ENCODE measurements around the gene MAP3K1. TPM values are rescaled to one million over a fixed set of nuclear protein-coding genes. Genes with fewer than 3 reads are reported as not detected.

The MAP3K1 gene
- total and polyA plus RNA-seq, 4 donors: 2.4 to 15.4 (median 6.7) TPM

DNA sequence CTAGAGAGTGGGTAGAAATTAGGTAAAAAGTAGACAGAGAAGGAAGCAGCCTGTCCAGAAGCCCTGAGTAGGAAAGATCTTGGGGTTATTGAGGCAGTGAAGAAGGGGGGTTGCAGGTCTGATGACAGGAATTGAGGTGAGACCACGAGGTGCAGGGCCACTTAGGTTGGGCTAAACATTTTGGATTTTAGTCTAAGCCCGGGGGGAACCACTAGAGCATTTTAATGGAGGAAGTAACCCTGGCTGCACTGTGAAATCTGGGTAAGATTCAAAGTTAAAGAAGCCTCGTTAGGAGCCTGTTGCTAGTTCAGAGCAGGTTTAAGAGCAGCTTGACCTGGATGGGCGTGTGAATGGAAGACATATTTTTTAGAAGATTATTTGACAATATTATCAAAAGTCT, 38.3 kb downstream of the MAP3K1 start (continued):
- TF ChIP-seq REST (IDR thresholded peaks at IDR 0.05): no peak
- no peak for TF ChIP-seq GABPA (IDR thresholded peaks at IDR 0.05 in 1 of 2, conservative IDR thresholded peaks at IDR 0.05 in 1 of 2)
- no peak for TF ChIP-seq YY1 (IDR thresholded peaks at IDR 0.05)

DNA sequence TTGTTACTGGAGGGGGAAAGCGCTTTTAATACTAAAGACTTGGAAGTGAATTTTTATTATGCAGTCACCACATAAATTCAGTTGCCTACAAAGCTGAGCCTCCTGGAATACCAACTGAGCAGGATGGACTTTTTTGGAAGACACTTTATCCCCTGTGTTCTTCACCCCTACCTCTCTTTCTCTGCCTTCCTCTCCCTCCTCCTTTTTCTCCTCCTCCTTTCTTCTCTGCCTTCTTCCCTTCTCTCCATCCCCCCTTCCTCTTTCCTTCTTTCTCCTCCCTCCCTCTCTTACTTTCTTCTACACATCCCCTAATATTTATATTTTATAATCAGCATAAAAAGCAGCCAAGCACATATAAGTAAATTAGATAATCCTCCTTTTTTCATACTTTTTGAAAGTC, 39.6 kb downstream of the MAP3K1 start:
- peaks cover 5 to 42% (median 22%) of the 10 kb centered on the region in 4 donors for H3K4me1 ChIP-seq (ENCODE audit: control insufficient read depth in 4 of 4, insufficient read depth in 4 of 4, low read length in 3 of 4)
- H3K27ac ChIP-seq (ENCODE audit: low read depth in 1 of 2, low read length in 2 of 2): no peak overlapping the region
- no peak overlapping the region for H3K9ac ChIP-seq (ENCODE audit: low read depth in 1 of 2, low read length in 2 of 2)
- no peak for DNase-seq (ENCODE audit: low spot score)
- TF ChIP-seq, protein P1, sequence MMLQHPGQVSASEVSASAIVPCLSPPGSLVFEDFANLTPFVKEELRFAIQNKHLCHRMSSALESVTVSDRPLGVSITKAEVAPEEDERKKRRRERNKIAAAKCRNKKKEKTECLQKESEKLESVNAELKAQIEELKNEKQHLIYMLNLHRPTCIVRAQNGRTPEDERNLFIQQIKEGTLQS (IDR thresholded peaks at IDR 0.05): no peak
- no peak for TF ChIP-seq MAX (IDR thresholded peaks at IDR 0.05)
- no peak for TF ChIP-seq RAD21 (IDR thresholded peaks at IDR 0.05)
- no peak for TF ChIP-seq JUND (IDR thresholded peaks at IDR 0.05)
- TF ChIP-seq, protein P2, sequence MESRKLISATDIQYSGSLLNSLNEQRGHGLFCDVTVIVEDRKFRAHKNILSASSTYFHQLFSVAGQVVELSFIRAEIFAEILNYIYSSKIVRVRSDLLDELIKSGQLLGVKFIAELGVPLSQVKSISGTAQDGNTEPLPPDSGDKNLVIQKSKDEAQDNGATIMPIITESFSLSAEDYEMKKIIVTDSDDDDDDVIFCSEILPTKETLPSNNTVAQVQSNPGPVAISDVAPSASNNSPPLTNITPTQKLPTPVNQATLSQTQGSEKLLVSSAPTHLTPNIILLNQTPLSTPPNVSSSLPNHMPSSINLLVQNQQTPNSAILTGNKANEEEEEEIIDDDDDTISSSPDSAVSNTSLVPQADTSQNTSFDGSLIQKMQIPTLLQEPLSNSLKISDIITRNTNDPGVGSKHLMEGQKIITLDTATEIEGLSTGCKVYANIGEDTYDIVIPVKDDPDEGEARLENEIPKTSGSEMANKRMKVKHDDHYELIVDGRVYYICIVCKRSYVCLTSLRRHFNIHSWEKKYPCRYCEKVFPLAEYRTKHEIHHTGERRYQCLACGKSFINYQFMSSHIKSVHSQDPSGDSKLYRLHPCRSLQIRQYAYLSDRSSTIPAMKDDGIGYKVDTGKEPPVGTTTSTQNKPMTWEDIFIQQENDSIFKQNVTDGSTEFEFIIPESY (IDR thresholded peaks at IDR 0.05): no peak
- H3K36me3 ChIP-seq (ENCODE audit: control insufficient read depth in 4 of 4, insufficient read depth in 3 of 4, low read depth in 1 of 4, low read length in 3 of 4): no peaks in the 10 kb centered on the region
- no peaks in the 10 kb centered on the region for H3K9me3 ChIP-seq (ENCODE audit: control insufficient read depth in 4 of 4, low read length in 3 of 4)
- no peak overlapping the region for H3K4me3 ChIP-seq (ENCODE audit: low read depth in 1 of 3, low read length in 3 of 3)
- H3K27me3 ChIP-seq (ENCODE audit: control insufficient read depth in 4 of 4, insufficient read depth in 4 of 4, low read length in 3 of 4): no peaks in the 10 kb centered on the region
- 86% methylated on average over 1 of the region's 1 CpG for WGBS

DNA sequence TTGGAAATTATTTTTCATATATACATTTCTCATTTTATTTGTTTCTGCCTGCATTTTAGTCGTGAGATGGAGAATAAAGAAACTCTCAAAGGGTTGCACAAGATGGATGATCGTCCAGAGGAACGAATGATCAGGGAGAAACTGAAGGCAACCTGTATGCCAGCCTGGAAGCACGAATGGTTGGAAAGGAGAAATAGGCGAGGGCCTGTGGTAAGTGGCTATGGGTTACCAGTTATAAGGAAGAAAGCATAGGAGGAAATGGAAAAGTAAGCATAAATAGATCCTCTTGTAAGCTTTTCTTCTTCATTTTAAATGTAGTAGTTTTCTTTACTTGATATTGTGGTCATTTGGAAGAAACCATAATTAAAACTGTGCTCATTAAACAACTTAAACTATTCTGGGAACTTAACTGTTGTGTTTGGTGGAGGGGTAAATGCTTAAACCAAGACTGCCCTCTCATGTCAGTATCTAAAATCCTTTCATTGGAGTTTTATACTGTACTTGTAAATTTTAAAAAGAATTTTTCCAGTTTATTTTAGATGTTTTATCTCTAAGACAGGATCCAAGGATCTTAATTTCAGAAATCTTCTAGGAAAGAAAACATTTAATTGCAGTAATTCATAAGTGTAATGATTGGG, 41.3 kb downstream of the MAP3K1 start:
- TF ChIP-seq RAD21 (IDR thresholded peaks at IDR 0.05) (peak; percentile 20 to 35), FOXA2 (IDR thresholded peaks at IDR 0.05) (no peak)

More for the DNA sequence above, 41.3 kb downstream of the MAP3K1 start:
- Histone ChIP-seq H3K27me3 (ENCODE audit: control insufficient read depth in 4 of 4, insufficient read depth in 4 of 4, low read length in 3 of 4) (no peaks in the 10 kb centered on the region), H3K36me3 (ENCODE audit: control insufficient read depth in 4 of 4, insufficient read depth in 3 of 4, low read depth in 1 of 4, low read length in 3 of 4) (peaks cover 0 to 5% (median 0%) of the 10 kb centered on the region in 4 donors), H3K4me1 (ENCODE audit: control insufficient read depth in 4 of 4, insufficient read depth in 4 of 4, low read length in 3 of 4) (peaks cover 1 to 27% (median 13%) of the 10 kb centered on the region in 4 donors), H3K9me3 (ENCODE audit: control insufficient read depth in 4 of 4, low read length in 3 of 4) (no peaks in the 10 kb centered on the region), H3K27ac (ENCODE audit: low read depth in 1 of 2, low read length in 2 of 2) (no peak overlapping the region), H3K4me3 (ENCODE audit: low read depth in 1 of 3, low read length in 3 of 3) (no peak overlapping the region), H3K9ac (ENCODE audit: low read depth in 1 of 2, low read length in 2 of 2) (no peak overlapping the region)
- no peak for DNase-seq (ENCODE audit: low spot score)
- 81% methylated on average over 5 of the region's 5 CpGs for WGBS
